Mammary epithelial cell (primary cell): Measurements from ENCODE around the gene ZFR2.

Source experiments
- EZH2 ChIP-seq: IDR thresholded peaks from 2 replicates; pipeline ENCODE4 v1.6.1; 2012; ENCODE audit warnings: low read length, inconsistent platforms, borderline replicate concordance
- TF ChIP-seq, protein P1 (sequence below), 2 donors: IDR thresholded peaks in 1 of 2; conservative IDR thresholded peaks in 1 of 2; 2 replicates each; pipeline ENCODE4 v1.5.1; 2011 to 2012; ENCODE audit warnings: inconsistent platforms in 2 of 2, low read length in 2 of 2, mild to moderate bottlenecking in 2 of 2, control low read depth in 1 of 2, low read depth in 1 of 2; ENCODE audit not compliant: insufficient read depth in 1 of 2; ENCODE audit errors: extremely low read depth in 1 of 2

- TF ChIP-seq, protein P1, sequence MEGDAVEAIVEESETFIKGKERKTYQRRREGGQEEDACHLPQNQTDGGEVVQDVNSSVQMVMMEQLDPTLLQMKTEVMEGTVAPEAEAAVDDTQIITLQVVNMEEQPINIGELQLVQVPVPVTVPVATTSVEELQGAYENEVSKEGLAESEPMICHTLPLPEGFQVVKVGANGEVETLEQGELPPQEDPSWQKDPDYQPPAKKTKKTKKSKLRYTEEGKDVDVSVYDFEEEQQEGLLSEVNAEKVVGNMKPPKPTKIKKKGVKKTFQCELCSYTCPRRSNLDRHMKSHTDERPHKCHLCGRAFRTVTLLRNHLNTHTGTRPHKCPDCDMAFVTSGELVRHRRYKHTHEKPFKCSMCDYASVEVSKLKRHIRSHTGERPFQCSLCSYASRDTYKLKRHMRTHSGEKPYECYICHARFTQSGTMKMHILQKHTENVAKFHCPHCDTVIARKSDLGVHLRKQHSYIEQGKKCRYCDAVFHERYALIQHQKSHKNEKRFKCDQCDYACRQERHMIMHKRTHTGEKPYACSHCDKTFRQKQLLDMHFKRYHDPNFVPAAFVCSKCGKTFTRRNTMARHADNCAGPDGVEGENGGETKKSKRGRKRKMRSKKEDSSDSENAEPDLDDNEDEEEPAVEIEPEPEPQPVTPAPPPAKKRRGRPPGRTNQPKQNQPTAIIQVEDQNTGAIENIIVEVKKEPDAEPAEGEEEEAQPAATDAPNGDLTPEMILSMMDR (conservative IDR thresholded peaks at IDR 0.05 in 1 of 2, IDR thresholded peaks at IDR 0.05 in 1 of 2; ENCODE audit: extremely low read depth in 1 of 2, insufficient read depth in 1 of 2, low read depth in 1 of 2, low read length in 2 of 2): no peak
- TF ChIP-seq EZH2: no peak
These were observed 96.9 kb downstream of the ZFR2 start, which contains the start of gene RAX2 for GRCh38 chr19:3771906-3772455.
